Measurements from ENCODE around the gene MCTP2. TPM values are rescaled to one million over a fixed set of nuclear protein-coding genes. Genes with fewer than 3 reads are reported as not detected.

Gene MCTP2
- total RNA-seq, 1 experiment from 2014 or later = 7.4 TPM

- H3K36me3 Mint-ChIP-seq = no peaks in the 10 kb centered on the region
- no peak overlapping the region for H3K4me3 Mint-ChIP-seq
- TF ChIP-seq CREM (CRISPR knock-in tag; IDR thresholded peaks at IDR 0.05) = no peak
- TF ChIP-seq ATF1 (CRISPR knock-in tag; IDR thresholded peaks at IDR 0.05) = no peak
- no peak for TF ChIP-seq STAT6 (CRISPR knock-in tag; conservative IDR thresholded peaks at IDR 0.05; ENCODE audit: low read depth)
- TF ChIP-seq AR (CRISPR knock-in tag; IDR thresholded peaks at IDR 0.05) = no peak
- no peak for TF ChIP-seq ZNF671 (CRISPR knock-in tag; IDR thresholded peaks at IDR 0.05)
- TF ChIP-seq USF2 (CRISPR knock-in tag; IDR thresholded peaks at IDR 0.05) = no peak
- no peak for TF ChIP-seq ZBTB43 (CRISPR knock-in tag; IDR thresholded peaks at IDR 0.05)
- no peak for TF ChIP-seq PRRX2 (CRISPR knock-in tag; IDR thresholded peaks at IDR 0.05)
- no peaks in the 10 kb centered on the region for H3K27me3 Mint-ChIP-seq (ENCODE audit: low read depth)
- no peak overlapping the region for H3K27ac Mint-ChIP-seq
- CTCF ChIA-PET = interaction anchor here (0.7 to 0.8 kb wide), 2 partner anchors 12 to 123 kb away, joined by 3 to 4 read pairs; no protein-coding TSS in a partner anchor
- DNase-seq (ENCODE audit: low spot score) (no peak), ATAC-seq (peak; percentile 51; the same call in 1 of the 2 replicates)
- H3K9me3 Mint-ChIP-seq = no peaks in the 10 kb centered on the region
- H3K4me1 Mint-ChIP-seq = peaks cover 3% of the 10 kb centered on the region
- POLR2A ChIA-PET = no interaction called here
Observed at GRCh38 chr15:94455297-94455696, 223.9 kb downstream of the MCTP2 start.

GRCh38 chr15:94456226-94456625, 224.9 kb downstream of the MCTP2 start:
- ChIA-PET POLR2A (no interaction called here), CTCF (no interaction called here)
- Mint-ChIP-seq H3K27ac (no peak overlapping the region), H3K9me3 (no peaks in the 10 kb centered on the region), H3K4me3 (no peak overlapping the region), H3K27me3 (ENCODE audit: low read depth) (no peaks in the 10 kb centered on the region), H3K36me3 (no peaks in the 10 kb centered on the region), H3K4me1 (peaks cover 6% of the 10 kb centered on the region)
- DNase-seq (ENCODE audit: low spot score) (no peak), ATAC-seq (no peak)
- no peak for TF ChIP-seq ZMAT4 (CRISPR knock-in tag; IDR thresholded peaks at IDR 0.05)
- TF ChIP-seq ZNF121 (CRISPR knock-in tag; IDR thresholded peaks at IDR 0.05) = no peak
- TF ChIP-seq ELF4 (CRISPR knock-in tag; IDR thresholded peaks at IDR 0.05; ENCODE audit: low read depth) = no peak
- TF ChIP-seq ZNF416 (CRISPR knock-in tag; IDR thresholded peaks at IDR 0.05) = no peak
- TF ChIP-seq AFF4 (CRISPR knock-in tag; IDR thresholded peaks at IDR 0.05; ENCODE audit: borderline replicate concordance) = no peak
- TF ChIP-seq ZNF138 (CRISPR knock-in tag; conservative IDR thresholded peaks at IDR 0.05) = no peak
- TF ChIP-seq RELA (CRISPR knock-in tag; IDR thresholded peaks at IDR 0.05; ENCODE audit: borderline replicate concordance) = no peak
- no peak for TF ChIP-seq SMAD4 (CRISPR knock-in tag; IDR thresholded peaks at IDR 0.05)
- no peak for TF ChIP-seq JAZF1 (CRISPR knock-in tag; IDR thresholded peaks at IDR 0.05)
- no peak for TF ChIP-seq AR (CRISPR knock-in tag; IDR thresholded peaks at IDR 0.05)
- TF ChIP-seq NFATC4 (CRISPR knock-in tag; IDR thresholded peaks at IDR 0.05) = no peak
- no peak for TF ChIP-seq HMGXB4 (CRISPR knock-in tag; IDR thresholded peaks at IDR 0.05)

All from WTC11 (cell line).